Measurements from ENCODE around the gene CEP72. TPM values are rescaled to one million over a fixed set of nuclear protein-coding genes. Genes with fewer than 3 reads are reported as not detected.

The CEP72 gene
- total RNA-seq, 1 donor from 2014 or later = 7.0 TPM

Other genes starting within 250 kb of the CEP72 start
- 36.7 and 37.9 TPM in 2 replicates for gene EXOC3, start 169.2 kb upstream of the CEP72 start, total RNA-seq
- gene SLC9A3, start 87.9 kb upstream of the CEP72 start, total RNA-seq = 1.0 and 1.1 TPM in 2 replicates
- gene TPPP, start 81.0 kb downstream of the CEP72 start, total RNA-seq = 1.9 and 2.2 TPM in 2 replicates
- gene ZDHHC11B, start 172.4 kb downstream of the CEP72 start, total RNA-seq = 0.23 and 0.29 TPM in 2 replicates
- 10.3 and 15.9 TPM in 2 replicates for gene ZDHHC11, start 238.6 kb downstream of the CEP72 start, total RNA-seq

Measured in astrocyte (in vitro differentiated cells and primary cell).